GM21381 (cell line): ENCODE measurements around the gene CELF4.
"Not testable (repeated sequence)": the region's sequence is repeated elsewhere in the genome, so short reads cannot be mapped to it uniquely, and the experiment has no call there.

Source experiments
- ATAC-seq: cut with Tn5 transposase; IDR thresholded peaks from one replicate; pipeline ENCODE4 v1.9.1; 2021; ENCODE audit warnings: mild to moderate bottlenecking, moderate library complexity; ENCODE audit not compliant: unreplicated experiment

CELF4 gene

DNA sequence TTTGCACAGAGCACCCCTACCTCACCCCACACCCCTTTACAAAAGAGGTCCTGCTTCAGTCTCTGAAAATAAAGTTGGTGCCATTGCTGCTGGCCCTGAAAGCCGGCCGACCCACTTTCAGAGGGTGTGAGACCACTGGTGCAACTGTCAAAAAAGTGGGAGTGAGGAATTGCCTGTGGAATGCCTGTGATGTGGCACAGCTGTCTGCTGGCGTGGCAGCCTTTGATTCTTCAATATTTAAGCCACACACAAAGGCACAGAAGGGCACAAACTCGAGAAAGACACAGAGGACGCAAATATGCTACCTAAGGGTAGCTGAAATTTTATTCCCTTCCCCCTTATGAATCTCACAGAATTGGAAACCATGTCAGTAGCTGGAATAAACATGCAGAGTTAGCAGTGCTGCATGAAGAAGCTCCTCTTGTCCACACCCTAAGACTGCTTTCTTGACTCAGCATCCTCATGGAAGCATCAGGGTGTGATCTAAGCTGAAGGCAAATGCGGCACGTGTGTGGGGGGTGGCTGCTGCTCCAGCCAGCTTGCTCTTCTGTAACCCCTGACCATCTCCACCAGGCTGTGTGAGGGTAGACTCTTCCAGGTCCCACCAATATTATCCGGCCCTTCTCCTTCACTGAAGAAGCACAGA lies 92.3 kb downstream of the CELF4 start:
- ATAC-seq = no peak

GRCh38 chr18:37471637-37472036 lies 94.0 kb downstream of the CELF4 start:
- ATAC-seq = no peak

GRCh38 chr18:37470986-37471385 lies 94.6 kb downstream of the CELF4 start:
- ATAC-seq = no peak

DNA sequence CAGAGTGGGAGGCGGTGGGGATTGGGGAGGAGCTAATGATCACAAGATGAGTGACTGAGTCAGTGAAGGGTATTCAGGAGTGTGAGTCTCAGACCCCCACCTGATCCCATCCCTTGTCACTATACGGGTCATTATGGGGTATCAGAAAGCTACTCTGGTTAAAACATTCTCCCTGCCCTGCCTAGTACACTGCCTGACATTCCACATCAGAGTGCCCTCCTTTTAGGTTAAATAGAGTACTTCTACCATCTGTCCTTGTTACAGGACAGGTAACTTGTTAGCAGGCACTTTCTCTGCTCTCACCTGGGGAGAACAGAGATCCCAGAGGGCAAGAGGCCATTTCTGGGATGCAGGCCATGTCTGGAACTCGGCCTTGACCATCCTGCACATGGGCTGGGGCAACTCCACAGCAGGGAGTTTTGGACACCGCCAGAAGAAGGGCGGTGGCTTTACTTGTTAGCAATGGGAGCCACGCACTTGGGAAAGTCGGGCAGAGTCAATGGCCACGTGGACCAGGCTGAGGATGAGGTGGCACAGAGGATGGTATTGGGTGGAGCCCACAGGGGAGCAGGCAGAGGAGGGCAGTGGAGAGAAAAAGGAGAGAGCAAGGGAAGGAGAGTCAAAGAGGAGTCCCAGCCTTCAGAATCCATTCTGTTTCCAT lies 98.5 kb downstream of the CELF4 start:
- no peak for ATAC-seq

- ATAC-seq = no peak
Measured at GRCh38 chr18:37465958-37466357, 99.6 kb downstream of the CELF4 start.

DNA sequence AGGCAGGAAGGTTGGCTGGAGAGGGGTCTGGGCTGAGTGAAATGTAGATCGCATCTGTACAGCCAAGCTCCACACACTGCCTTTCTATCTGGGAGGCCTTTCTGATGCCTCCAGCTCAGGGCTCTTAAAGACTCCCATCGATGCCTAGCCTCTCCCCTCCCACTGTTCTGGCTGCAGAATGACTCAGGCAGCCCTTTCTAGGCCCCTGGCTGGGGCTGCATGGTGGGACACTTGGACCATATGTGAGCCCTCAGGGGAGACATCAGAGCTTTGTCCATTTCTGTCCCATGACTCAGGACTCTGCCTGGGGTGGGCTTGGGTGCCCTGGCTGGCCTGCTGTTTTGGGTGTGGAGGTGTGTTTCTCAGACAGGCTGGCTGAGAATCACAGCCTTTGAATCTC lies 101.3 kb downstream of the CELF4 start:
- ATAC-seq = no peak

DNA sequence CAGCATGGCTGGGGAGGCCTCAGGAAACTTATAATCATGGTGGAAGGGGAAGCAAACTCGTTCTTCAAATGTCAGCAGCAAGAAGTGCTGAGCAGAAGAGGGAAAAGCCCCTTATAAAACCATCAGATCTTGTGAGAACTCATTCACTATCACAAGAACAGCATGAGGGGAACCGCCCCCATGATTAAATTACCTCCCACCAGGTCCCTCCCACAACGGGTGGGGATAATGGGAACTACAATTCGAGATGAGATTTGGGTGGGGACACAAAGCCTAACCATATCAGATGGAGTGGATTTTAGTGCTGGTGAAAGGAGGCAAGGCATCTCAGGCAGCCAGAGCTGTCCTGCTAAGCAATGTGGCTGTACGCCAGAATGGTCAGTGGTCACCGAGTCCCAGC lies 104.3 kb downstream of the CELF4 start:
- not testable (repeated sequence) for ATAC-seq

DNA sequence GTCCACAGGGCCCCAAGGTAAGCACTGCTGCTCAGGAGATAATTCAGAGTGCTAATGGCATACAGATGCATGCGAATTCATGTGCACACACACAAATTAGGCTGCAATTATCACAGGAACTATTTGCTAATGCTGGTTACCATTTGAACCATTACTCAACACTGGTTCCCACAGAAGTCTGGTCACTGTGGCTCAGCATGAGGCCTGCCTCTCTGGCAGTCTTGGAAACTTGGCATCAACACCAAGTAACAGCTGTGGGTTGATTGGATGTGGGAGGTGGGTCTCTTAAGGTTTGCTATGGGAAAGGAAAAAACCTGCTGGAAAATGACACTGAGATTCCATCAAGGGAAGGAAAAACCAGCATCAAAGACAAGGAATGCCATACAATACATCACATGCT lies 105.0 kb downstream of the CELF4 start:
- ATAC-seq = no peak

GRCh38 chr18:37458697-37459096 lies 106.9 kb downstream of the CELF4 start:
- no peak for ATAC-seq

- ATAC-seq = no peak
Measured at GRCh38 chr18:37457753-37458152, 107.8 kb downstream of the CELF4 start.

GRCh38 chr18:37457341-37457740 lies 108.3 kb downstream of the CELF4 start:
- ATAC-seq = no peak

GRCh38 chr18:37456873-37457272 lies 108.7 kb downstream of the CELF4 start:
- ATAC-seq = no peak

DNA sequence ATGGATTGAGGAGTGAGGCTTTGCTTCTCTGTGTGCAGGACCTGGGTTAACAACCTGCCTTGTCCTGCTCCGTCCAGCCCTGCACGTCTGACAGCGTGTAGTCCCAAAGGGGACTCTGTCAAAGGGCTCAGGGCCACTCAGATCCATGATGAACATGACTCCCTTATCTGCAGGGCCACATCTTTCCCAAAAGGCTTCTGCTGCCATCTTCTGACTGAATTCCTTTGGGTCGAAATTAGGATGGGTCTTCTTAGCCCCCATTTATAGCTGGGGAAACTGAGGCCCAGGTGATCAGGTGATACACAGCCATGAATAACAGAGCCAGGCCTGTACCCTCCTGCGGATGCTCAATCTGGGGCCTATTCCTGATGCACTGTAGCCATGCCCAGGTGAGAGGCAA lies 109.2 kb downstream of the CELF4 start:
- ATAC-seq = no peak

DNA sequence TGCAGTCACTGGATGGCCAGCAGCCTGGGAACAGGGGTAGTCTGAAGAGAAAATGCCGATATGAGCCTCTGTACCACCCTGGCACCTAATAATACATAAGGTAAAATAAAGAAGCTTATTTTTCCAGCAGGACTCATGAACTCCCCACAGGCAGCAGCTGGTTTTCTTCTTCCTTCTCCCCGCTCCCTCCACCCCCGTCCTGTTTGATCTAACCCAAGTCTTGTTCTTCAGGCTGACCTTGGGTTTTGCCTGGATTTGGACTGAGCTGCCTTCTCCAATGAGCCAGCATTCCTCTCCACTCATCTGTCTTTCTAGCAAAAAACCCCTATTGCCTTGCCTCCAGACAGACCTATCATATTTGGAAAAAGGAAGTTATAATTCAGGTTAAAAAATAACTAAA lies 111.8 kb downstream of the CELF4 start:
- ATAC-seq = no peak

DNA sequence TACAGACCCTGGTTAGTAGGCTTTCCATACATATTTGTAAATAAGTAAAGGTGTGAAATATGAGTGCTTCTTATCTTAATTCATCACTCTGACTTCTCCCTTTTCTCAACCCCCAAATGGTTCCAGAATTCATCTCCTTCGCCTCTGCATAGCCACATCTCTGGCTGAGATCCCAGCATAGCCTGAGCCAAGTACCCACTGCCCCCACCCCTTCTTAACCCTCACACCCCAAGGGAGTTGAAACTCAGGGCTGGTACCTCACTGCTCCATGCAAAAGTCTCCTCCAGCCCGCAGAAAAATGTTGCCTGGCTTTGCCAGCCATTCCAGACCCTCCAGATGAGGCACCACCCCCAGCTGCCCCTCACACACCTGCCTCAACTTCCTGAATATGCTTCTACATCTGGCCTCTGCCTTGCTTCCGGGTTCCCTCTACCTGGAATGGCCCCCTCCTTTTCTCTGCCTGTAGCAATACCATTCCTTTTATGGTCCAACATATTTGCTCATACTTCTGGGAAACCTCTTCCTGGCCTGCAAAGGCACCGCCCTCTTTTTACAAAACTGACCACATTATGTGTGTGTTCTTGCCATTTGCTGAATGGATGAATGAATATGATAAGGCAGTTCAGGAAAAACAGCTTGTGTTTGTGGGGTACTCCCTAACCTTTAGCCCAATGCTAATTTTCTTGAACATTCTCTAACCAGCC lies 112.8 kb downstream of the CELF4 start:
- ATAC-seq = no peak

DNA sequence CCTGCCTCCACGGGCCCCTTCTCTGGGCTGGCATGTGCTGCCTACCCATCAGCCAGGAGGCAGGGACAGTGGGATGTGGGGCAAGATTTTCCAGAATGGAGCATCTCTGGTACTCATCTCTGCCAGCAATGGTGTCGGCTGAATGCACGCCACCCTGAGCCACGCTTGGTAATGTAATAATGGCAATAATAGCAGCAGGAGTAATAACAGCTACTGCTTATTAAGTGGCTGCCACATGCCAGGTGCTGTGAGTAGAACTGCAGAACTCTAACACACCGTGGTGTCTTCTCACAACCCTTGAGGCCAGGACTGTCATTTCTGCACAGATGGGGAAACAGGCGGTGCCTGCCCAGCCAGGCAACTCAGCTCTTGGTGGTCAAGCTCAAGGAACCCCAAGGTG lies 113.6 kb downstream of the CELF4 start:
- no peak for ATAC-seq

DNA sequence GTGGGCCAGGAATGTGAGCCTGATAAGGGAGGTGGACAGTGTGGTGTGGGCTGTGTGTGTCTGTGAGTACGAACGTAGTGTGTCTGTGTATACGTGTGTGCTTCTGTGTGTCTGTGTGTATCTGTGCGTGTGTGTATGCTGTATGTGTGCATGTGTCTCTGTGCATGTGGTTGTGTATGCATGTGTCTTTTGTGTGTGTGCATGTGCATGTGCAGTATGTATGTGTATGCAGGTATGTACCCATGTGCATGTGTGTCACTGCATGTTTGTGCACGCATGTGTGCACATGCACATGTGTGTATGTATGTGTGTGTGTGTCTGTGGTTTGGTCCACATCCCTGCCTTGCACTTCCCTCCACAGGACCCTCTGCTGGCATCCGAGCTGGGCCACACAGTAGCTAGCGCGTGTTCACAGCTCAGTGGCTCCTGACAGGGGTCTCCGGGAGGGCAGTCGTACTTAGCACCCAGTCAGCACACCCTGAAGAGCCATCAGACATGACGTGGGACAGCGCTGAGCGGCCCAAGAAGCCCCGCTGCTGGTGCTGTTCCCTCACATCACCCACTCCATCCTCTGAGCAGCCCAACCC lies 114.3 kb downstream of the CELF4 start:
- ATAC-seq = no peak

GRCh38 chr18:37450434-37451132 lies 115.0 kb downstream of the CELF4 start:
- ATAC-seq = no peak

DNA sequence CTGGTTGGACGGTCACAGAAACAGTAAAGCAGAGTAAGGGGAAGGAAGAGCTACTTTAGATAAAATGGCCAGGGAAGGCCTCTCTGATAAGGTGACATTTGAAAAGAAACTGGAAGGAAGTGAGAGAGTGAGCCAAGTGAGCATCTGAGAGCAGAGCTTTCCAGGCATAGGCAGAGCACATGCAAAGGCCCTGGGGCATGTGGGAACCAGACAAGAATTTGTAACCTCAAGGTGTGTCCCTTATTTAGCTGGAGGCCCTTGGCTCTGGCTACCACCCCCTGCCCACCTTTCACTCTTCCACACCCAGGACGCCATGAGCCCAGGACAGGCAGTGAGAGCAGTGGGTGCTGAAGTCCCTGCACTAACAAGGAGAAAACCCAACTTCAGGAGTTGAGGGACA lies 116.0 kb downstream of the CELF4 start:
- no peak for ATAC-seq

GRCh38 chr18:37448946-37449345 lies 116.7 kb downstream of the CELF4 start:
- ATAC-seq = no peak
